Skeletal muscle satellite cell (primary cell): ENCODE data around the gene ST6GALNAC4.

Experiments
- H3K27me3 ChIP-seq: 2 replicates; pipeline ENCODE4 v1.7.0; 2013; ENCODE audit warnings: low read length; ENCODE audit not compliant: control insufficient read depth, insufficient read depth
- H3K36me3 ChIP-seq: 2 replicates; pipeline ENCODE4 v1.7.0; 2013; ENCODE audit warnings: mild to moderate bottlenecking, control low read depth, low read length; ENCODE audit not compliant: insufficient read depth
- H3K4me1 ChIP-seq: 2 replicates; pipeline ENCODE4 v1.7.0; 2013; ENCODE audit warnings: low read length; ENCODE audit not compliant: control insufficient read depth, insufficient read depth
- H3K4me2 ChIP-seq: 2 replicates; pipeline ENCODE4 v1.7.0; 2013; ENCODE audit warnings: mild to moderate bottlenecking, low read length
- H3K4me3 ChIP-seq: 2 replicates; pipeline ENCODE4 v1.7.0; 2013; ENCODE audit warnings: low read length
- H3K9ac ChIP-seq: 2 replicates; pipeline ENCODE4 v1.7.0; 2013; ENCODE audit warnings: mild to moderate bottlenecking, low read depth, low read length, moderate library complexity
- H3K9me3 ChIP-seq: replicated peaks from 2 replicates; pipeline ENCODE4 v1.7.0; 2013; ENCODE audit warnings: mild to moderate bottlenecking, control low read depth, low read length

The ST6GALNAC4 gene

GRCh38 chr9:127926906-127927200, 10.0 kb upstream of the ST6GALNAC4 start:
- Histone ChIP-seq H3K4me2 (peak overlapping the region; percentile 68), H3K9me3 (no peaks in the 10 kb centered on the region), H3K36me3 (no peaks in the 10 kb centered on the region), H3K4me1 (peaks cover 39% of the 10 kb centered on the region), H3K27me3 (no peaks in the 10 kb centered on the region), H3K9ac (no peak overlapping the region), H3K4me3 (no peak overlapping the region)

- H3K4me3 ChIP-seq, result no peak overlapping the region
- H3K9ac ChIP-seq, result no peak overlapping the region
- no peaks in the 10 kb centered on the region for H3K9me3 ChIP-seq
- no peaks in the 10 kb centered on the region for H3K36me3 ChIP-seq
- H3K4me1 ChIP-seq, result peaks cover 38% of the 10 kb centered on the region
- no peak overlapping the region for H3K4me2 ChIP-seq
- H3K27me3 ChIP-seq, result no peaks in the 10 kb centered on the region
Measured at GRCh38 chr9:127925959-127926905, 9.4 kb upstream of the ST6GALNAC4 start.

GRCh38 chr9:127924736-127925444, 8.0 kb upstream of the ST6GALNAC4 start:
- Histone ChIP-seq H3K9ac (no peak overlapping the region), H3K4me3 (no peak overlapping the region), H3K4me1 (peaks cover 32% of the 10 kb centered on the region), H3K9me3 (no peaks in the 10 kb centered on the region), H3K36me3 (no peaks in the 10 kb centered on the region), H3K4me2 (no peak overlapping the region), H3K27me3 (no peaks in the 10 kb centered on the region)

- Histone ChIP-seq H3K9ac (peak overlapping the region; percentile 42), H3K4me2 (peak overlapping the region; percentile 56), H3K4me1 (peaks cover 43% of the 10 kb centered on the region), H3K4me3 (no peak overlapping the region), H3K9me3 (no peaks in the 10 kb centered on the region), H3K27me3 (no peaks in the 10 kb centered on the region), H3K36me3 (no peaks in the 10 kb centered on the region)
Measured at GRCh38 chr9:127923771-127924170, 6.9 kb upstream of the ST6GALNAC4 start.

GRCh38 chr9:127923046-127923445, 6.2 kb upstream of the ST6GALNAC4 start:
- H3K9ac ChIP-seq, result peak overlapping the region; percentile 42
- no peak overlapping the region for H3K4me3 ChIP-seq
- peaks cover 48% of the 10 kb centered on the region for H3K4me1 ChIP-seq
- peak overlapping the region; percentile 56 for H3K4me2 ChIP-seq
- no peaks in the 10 kb centered on the region for H3K27me3 ChIP-seq
- H3K36me3 ChIP-seq, result no peaks in the 10 kb centered on the region
- no peaks in the 10 kb centered on the region for H3K9me3 ChIP-seq

- no peaks in the 10 kb centered on the region for H3K36me3 ChIP-seq
- H3K4me3 ChIP-seq, result peak overlapping the region; percentile 57
- H3K9me3 ChIP-seq, result no peaks in the 10 kb centered on the region
- H3K4me1 ChIP-seq, result peaks cover 52% of the 10 kb centered on the region
- H3K9ac ChIP-seq, result no peak overlapping the region
- H3K4me2 ChIP-seq, result peak overlapping the region; percentile 76
- no peaks in the 10 kb centered on the region for H3K27me3 ChIP-seq
Measured at GRCh38 chr9:127921557-127922120, 4.8 kb upstream of the ST6GALNAC4 start.

- Histone ChIP-seq H3K4me3 (no peak overlapping the region), H3K27me3 (no peaks in the 10 kb centered on the region), H3K4me1 (peaks cover 60% of the 10 kb centered on the region), H3K9me3 (no peaks in the 10 kb centered on the region), H3K36me3 (no peaks in the 10 kb centered on the region), H3K4me2 (no peak overlapping the region), H3K9ac (no peak overlapping the region)
Measured at GRCh38 chr9:127920794-127921193, 4.0 kb upstream of the ST6GALNAC4 start.

GRCh38 chr9:127919253-127919815, 2.5 kb upstream of the ST6GALNAC4 start:
- peak overlapping the region; percentile 17 for H3K4me2 ChIP-seq
- H3K4me3 ChIP-seq, result no peak overlapping the region
- peaks cover 71% of the 10 kb centered on the region for H3K4me1 ChIP-seq
- no peaks in the 10 kb centered on the region for H3K9me3 ChIP-seq
- H3K27me3 ChIP-seq, result no peaks in the 10 kb centered on the region
- no peaks in the 10 kb centered on the region for H3K36me3 ChIP-seq
- H3K9ac ChIP-seq, result peak overlapping the region; percentile 0

GRCh38 chr9:127918183-127919107, 1.6 kb upstream of the ST6GALNAC4 start:
- H3K4me3 ChIP-seq, result no peak overlapping the region
- no peaks in the 10 kb centered on the region for H3K9me3 ChIP-seq
- no peaks in the 10 kb centered on the region for H3K27me3 ChIP-seq
- H3K4me1 ChIP-seq, result peaks cover 65% of the 10 kb centered on the region
- H3K36me3 ChIP-seq, result no peaks in the 10 kb centered on the region
- peak overlapping the region; percentile 17 for H3K4me2 ChIP-seq
- H3K9ac ChIP-seq, result peak overlapping the region; percentile 0

GRCh38 chr9:127917603-127918002, 762 bp upstream of the ST6GALNAC4 start:
- H3K9me3 ChIP-seq, result no peaks in the 10 kb centered on the region
- peak overlapping the region; percentile 74 for H3K9ac ChIP-seq
- H3K27me3 ChIP-seq, result no peaks in the 10 kb centered on the region
- H3K4me3 ChIP-seq, result no peak overlapping the region
- peak overlapping the region; percentile 80 for H3K4me2 ChIP-seq
- peaks cover 5% of the 10 kb centered on the region for H3K36me3 ChIP-seq
- peaks cover 60% of the 10 kb centered on the region for H3K4me1 ChIP-seq
